T1000 (cell line): ENCODE measurements around the gene PIP5K1B.

Experiments used
- DNase-seq: peaks from one replicate; lab custom pipeline; 2025; ENCODE audit warnings: mixed read lengths; lab: John Stamatoyannopoulos, UW

PIP5K1B gene

DNA sequence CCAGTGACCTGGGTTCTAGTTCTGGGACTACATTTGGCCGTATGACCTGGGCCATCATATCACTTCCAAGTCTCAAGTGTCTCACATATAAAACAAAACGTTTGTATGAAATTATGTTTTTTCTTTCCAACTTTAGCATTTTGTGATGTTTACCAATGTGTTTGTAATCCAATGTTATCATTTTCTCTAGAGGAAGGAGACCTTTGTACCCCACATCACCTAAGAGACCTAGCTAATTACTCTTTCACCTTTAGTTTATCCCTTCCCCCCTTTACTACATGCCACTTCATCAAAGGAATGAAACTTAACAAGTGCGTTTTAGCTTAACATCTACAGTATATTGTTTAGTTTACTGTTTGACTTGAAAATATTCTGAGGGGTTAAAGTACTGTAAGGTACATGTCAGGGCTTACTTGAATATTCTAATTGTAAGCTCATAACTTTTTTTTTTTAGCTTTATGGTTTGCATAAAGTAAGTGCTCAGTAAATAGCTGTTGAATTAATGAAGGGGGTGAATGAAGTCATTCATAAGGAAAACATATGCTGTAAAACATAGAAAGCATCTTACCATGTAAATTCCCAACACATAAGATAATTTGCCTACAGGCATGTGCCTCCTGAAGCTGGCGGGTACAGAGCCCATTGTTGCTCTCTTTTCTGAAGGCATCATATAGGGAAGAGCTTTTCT, 2.9 kb downstream of the PIP5K1B start:
- DNase-seq = no peak

DNA sequence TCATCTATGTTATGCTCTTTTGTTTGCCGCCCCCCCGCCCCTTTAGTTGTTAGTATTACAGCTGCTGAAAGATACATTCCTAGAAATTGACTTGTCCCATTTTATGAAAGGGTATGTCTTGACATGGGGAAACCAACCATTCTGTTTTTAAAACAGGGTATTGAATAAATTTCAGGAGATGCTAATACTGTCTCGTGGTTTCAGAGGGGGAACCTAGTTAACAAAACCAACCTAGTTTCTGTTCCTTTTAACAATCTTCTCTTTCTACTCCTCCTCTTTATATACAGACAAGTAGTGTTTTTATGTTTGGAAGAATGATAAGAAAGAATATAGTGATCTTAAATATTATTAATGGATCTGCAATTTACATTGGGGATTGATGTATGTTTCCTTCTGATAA, 3.5 kb downstream of the PIP5K1B start:
- DNase-seq = no peak

DNA sequence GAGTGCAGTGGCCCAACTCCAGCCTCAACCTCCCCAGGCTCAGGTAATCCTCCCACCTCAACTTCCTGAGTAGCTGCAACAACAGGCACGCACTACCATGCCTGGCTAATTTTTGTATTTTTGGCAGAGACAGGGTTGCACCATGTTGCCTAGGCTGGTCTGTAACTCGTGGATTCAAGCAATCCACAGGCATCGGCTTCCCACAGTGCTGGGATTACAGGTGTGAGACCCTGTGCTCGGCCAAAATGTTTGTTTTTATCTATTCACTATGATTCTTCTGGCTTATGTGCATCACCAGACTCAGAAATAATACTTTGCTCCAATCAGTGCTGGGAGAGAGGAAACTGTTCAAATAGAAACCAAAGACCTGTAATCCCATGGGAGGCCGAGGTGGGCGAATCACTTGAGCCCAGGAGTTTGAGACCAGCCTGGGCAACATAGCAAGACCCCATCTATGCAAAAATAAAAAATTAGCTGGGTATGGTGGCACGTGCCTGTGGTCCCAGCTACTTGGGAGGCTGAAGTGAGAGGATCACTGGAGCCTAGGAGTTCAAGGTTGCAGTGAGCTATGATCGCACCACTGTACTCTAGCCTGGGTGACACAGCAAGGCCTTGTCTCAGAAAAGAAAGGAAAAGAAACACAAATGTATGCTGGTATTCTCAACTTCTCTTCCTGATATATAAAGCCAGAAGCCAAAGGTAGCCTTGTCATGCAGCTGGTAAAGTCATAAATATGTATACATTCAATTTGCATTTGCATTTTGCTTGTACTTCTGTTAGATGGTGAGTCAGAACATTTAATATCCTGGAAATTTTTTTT, 4.5 kb downstream of the PIP5K1B start:
- no peak for DNase-seq

DNA sequence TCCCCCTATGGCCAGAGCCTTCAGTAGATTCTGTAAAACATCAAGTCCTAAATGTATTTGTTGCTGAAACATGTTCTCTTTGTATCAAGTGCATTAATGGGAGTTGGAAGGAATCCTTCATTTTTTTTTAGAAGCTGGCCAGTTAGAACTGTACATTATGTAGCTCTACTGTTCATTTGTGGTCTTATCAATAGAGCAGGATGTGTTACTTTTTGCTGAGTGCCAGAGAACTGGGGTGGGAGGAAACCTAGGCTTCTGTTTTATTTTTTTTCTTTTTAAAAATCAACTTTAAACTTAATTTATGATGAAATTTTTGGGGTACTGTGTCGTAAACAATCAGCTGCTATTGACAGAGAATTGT, 5.1 kb downstream of the PIP5K1B start:
- no peak for DNase-seq

DNA sequence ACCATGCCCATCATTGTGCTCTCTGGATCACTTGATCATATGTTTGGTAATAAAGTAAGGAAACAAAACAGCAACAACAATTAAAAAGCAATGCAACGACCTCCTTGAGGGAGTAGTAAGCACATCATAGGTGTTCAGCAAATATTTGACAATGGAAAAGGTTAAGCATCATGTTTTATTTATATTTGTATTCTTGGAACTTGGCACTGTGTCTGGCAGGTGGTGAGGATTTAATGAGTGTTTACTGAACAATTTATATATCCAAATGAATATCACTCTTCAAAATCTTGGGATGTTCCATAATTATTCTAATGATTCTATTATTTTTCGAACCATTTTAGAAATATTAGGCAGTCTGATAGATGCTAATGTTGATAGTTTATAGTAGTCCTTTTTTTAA, 6.2 kb downstream of the PIP5K1B start:
- no peak for DNase-seq

DNA sequence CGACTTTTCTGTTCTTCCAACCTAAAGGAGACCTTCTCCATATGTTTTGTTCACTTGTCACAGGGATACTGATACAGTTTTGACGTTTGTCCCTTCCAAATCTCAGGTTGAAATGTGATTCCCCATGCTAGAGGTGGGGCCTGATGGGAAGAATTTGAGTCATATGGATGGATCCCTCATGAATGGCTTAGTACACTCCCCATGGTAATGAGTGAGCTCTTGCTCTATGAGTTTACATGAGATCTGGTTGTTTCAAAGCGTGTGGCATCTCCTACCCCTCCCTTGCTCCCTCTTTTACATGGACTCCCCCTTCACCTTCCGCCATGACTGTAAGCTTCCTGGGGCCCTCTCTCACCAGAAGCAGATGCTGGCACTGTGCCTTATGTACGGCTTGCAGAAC, 6.9 kb downstream of the PIP5K1B start:
- no peak for DNase-seq

DNA sequence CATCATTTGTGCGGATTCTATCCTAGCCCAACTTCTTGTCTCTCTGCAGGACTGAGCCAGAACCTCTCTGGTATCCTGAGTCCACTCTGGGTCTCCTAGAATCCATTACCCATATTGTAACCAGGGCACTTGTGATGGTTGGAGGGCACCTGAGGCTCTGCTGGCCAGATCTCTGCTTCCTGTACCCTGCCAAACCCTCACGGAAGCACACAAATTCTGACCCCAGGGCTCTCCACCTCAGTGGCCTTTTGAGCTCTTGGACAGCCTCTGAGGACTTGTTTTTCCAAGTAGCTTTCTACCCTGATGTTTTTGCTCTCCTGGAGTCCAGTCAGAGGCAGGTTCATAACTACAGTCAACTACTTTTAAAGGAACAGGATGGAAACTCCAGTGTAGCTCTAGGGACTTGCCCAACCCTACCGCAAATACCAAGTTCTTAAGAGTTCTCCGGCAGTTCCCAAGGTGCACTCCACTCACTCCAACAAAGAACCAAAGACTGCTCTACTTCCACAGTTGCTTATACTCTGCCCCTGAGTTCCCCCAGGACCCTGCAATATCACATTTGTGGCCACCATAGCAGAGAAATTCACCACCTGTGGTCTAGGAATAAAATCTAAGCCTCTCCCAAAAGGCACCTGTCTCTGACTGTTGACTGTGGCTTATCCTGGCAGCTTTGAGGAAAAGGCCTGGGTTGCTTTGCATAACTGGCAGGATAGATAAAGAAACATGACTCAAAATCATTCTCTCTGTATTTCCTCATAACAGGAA, 9.6 kb downstream of the PIP5K1B start:
- no peak for DNase-seq

DNA sequence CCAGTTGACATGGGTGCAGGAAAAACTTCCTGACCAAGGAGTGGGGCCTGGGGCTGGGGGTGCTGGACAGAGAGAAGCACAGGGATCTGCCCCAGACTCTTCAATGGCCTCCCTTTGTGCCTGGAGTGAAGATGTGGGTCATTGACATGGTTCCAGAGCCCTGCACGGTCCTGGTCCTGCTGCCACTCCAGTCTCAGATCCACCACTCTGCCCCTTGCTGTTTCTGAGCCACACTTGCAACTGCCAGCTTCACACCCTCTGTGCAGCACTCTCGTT, 10.1 kb downstream of the PIP5K1B start:
- no peak for DNase-seq

DNA sequence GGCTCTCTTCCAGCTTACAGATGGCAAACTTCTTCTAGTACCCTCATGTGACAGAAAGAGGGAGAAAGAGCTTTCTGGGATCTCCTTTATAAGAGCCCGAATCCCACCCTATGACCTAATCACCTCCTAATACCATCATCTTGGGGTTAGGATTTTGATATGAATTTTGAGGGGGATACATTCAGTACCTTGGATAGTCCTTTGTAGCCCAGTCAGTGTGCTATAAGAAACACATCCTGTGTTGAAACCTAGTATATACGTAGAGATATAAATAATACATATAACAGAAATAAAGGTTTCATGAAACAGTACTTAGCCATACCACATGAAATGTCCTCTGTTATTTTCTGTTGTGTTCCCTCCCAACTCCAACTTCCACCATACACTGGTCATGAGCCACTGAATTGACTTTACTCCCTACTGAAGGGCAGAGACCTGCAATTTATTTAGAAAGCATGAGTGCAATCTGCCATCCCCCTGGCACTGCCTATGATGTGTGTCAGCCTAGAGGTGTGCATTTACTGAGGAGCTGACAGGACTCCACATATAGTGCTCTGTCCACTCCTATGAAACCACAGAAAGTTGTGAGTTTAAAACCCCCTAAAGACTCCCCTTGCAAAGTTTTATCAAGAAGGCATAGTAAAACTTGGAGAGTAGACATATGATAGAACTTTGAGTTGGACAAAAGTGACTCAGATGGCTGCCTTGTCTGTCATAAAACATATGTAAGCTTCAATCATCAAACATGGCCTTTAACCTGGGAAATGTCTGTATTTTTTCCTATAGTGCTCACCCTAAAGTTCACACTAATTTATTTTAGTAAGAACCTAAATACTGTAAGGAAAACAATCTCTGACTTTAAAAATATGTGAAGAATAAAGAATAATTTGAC, 12.8 kb downstream of the PIP5K1B start:
- DNase-seq = no peak

DNA sequence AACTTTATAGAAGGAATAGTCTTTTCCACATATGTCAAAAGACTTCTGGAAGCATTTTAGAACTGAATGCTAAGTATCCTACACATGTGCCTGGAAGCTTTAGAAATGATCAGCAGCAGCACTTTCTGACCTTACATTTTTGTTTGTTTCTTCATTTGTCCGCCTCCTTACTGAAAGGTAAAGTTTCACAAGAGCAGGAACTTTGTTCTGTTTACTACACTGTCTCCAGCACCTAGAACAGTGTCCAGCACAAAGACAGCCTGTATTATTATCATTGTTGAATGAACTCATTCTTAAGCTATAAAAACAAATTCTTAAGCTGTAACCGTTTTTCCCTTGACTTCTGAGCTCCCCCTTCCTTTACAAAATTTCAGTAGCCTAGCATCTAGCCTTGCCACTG, 14.8 kb downstream of the PIP5K1B start:
- no peak for DNase-seq

DNA sequence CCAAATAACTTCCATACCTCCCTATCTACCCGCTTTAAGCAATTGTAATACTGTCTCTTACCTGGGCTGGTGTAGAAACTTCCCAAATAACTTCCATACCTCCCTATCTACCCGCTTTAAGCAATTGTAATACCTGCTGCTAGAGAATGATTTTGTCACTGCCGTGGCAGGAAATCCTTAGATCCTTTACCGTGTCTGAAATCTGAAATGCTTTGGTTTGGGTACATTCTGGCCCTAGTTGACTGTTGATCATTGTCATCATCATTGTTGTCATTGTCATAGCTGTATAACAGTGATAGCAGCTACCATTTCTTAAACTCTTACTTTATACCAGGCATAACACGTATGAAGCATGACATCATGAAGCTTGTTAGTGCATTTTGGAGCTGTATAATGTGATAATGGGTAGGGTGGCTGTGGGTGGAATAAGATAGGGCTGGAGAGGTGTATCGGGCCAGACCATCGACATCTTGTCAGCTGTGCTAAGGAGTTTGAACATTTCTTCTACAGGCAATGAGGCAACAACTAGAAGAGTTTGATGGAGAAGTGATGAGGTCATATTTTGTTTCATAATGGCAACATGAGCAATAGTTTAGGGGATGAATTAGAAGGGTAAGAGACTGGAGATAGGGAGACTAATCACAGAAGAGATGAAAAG, 15.7 kb downstream of the PIP5K1B start:
- no peak for DNase-seq

DNA sequence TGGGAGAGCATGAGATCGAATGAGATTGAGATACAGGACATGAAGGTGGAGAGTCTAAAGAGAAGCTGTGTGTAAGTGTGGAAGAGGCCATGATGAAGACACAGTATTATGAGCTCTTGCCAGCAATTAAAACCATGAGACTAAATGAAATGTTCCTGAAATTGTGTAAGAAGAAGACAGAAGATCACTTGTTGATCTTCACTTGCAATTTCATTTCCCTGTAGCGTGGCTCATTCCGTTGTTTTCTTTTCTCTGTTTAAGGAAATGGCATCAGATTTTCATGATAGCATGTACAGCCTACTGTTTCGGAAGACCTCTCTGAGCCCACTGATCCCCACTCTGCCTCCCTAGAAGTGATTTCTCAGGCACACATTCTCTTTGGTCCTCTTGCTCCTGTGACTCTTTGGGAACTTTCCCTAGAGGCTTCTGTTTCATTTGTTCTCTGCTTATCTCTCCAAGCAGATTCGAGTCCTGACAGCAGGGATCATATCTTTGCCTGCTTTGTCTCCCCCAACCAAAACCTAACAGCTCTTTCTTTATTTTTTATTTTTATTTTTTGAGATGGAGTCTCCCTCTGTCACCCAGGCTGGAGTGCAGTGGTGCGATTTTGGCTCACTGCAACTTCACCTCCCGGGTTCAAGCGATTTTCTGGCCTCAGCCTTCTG, 16.8 kb downstream of the PIP5K1B start:
- no peak for DNase-seq

DNA sequence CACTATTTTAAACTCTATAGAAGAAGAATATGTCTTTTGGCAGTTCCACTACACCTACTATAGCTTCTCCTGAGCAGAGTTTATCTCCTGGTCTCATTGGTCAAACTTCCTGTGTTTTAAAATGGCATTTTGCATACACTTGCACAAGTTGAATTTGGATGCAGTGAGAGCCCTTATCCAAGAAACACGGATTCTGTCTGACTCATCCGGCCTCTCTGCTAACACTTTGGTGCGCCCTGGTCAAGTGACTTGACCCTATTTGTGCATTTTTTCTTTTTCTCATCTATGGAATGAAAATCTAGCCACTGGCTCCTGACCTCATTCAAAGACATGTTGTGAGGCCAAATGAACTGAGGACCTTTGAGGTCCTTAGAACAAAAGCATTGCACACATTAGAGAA, 20.0 kb downstream of the PIP5K1B start:
- DNase-seq = no peak

DNA sequence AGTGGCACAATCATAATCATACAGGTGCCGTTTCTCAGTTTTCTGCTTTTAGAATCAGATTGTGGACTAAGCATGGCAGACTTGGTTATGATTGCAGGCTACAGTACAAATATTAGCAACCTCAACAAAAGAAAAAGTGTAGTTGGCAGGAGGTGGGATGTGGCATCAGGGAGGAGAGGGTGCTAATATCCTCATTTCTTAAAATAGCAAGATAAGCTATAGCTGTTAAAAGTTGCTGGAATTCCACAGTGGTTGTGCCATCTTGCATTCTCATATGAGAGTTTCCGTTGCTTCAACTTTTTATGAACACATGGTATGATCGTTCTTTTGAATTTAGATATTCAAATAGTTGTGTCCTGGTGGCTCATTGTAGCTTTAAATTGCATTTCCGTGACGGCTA, 21.4 kb downstream of the PIP5K1B start:
- DNase-seq = no peak

DNA sequence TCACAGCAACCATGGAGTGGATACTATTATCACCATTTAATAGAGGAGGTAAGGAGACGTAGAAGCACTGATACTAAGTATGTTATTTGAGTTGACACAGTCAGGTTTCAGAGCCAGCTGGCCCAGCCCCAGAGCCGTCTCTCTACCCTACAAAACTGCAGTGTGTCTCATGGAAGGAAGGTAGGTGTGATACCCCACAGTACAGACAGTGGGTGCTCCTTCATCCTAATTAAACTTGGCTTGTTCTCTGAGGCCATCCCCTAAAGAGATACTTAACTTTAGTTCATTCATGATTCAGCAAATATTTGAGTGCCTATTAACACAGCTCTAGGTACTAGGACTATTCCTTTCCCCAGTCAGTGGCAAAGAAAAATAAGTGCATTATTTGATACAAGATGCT, 22.6 kb downstream of the PIP5K1B start:
- DNase-seq = no peak

DNA sequence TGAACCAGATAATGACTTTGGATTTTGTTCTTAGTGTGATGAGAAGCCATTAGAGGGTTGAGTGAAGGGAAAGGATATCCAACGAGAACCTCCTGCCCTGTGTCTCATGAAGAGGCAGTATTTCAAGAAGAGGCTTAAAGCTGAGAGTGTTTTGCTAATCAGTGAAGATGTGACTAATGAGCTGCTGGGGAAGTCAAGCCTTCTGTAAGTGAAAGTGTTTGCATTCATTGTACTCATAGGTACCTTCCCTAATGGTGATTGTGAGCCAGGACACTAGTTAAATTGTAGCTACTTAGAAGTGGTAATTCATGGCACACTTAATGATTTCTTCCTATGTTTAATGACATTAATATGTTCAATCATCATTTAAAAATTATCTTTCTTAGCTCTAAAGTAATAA, 23.7 kb downstream of the PIP5K1B start:
- no peak for DNase-seq

DNA sequence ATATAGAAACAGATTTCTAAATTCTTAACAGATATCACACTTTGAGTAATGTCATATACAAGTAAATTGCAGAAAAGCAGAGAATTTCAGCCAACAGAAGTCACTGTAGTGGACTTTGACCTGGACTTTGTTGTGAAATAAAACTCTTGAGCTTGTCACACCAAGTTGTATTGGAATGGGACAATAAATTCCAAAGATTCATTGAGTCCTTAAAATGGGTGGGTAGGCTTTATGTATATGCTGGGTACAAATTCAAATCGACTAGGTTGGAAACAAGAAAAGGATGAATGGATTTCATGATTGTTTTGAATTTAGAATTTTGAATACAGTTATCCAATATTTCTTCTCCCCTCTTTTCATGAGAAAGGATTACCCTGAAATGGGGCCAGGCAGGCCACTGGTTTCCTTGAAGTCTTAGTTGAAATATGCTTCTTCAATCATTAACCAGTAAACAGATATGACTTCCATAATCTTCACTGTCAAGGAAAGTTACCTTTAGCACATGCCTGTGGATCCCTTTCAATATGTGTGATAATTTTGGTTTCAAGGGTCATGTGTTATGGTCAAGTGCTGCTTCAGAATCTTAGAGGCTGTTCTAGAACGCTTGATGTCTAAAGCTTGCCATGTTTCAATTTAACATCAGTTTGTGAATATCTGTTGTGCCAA, 25.7 kb downstream of the PIP5K1B start:
- no peak for DNase-seq

DNA sequence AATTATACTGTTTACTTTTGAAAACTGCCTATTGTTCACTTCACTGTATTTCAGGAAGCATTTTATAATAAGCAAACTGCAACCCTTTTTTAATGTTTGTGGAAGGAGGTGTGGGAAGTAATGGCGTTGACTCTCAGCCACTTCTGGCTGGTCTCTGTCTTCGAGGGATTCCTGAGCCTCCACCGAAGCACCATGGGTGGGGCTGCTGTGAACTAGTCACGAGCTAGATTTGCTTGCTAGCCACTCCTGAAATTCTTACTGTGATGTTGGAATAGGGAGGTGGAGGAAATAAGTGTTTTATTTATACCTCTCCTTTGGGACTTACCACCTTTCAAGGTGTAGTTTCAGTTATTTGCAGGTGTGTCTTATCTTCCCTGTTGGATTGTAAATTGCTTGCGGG, 26.8 kb downstream of the PIP5K1B start:
- no peak for DNase-seq

DNA sequence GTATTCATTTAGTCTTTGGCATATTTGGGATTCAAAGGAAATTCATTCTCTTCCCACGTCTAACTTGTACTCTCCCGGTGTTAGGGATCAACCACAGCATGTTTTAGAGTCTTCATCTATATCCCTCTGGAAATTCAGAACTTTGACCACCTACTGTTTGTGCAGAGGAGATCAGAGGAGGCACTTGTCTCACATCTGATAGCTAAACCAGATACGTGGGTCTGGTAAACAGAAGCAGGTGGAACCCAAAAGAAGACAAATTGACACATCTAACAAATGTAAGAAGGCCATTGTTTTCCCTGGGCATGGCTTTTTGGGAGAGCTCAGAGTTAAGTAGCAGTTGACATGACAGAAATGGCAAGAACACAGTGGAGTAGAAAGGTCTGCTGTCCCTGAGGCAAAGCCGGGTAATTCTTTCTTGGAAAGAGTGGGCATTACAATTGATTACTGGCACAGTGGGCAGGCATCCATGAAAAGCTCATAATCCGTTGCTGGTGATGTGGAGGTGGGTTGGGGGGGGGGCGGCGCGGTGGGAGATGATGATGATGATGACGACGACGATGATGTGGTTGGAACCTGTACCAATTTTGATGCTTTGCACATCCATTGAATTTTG, 27.5 kb downstream of the PIP5K1B start:
- DNase-seq = no peak

DNA sequence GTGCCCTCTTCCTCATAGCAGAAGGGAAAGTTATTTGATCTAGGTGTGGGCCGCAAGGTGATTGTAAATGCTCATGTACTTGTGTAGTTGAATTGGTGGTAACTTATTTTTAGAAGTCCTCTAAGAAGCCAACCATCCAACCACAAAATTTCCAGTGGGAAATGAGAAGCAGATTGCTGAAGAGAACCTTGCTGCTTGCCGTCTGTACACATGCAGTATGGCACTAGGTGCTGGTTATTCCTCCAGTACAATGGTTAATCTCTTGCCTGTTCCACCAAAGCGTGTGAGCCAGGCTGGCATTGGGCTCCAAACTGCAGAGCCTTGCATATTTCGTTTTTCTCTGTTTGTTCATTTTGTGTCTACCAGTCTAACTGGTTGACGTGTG, 28.0 kb downstream of the PIP5K1B start:
- no peak for DNase-seq
